Superior temporal gyrus (tissue), 1 donor: ENCODE results near the gene ALPP.
"Not testable (repeated sequence)": the region's sequence is repeated elsewhere in the genome, so short reads cannot be mapped to it uniquely, and the experiment has no call there.

ENCODE experiments used
- DNase-seq: peaks from one replicate; pipeline ENCODE4 v3.0.0-alpha.2; 2016; ENCODE audit errors: extremely low spot score

ALPP gene

DNA sequence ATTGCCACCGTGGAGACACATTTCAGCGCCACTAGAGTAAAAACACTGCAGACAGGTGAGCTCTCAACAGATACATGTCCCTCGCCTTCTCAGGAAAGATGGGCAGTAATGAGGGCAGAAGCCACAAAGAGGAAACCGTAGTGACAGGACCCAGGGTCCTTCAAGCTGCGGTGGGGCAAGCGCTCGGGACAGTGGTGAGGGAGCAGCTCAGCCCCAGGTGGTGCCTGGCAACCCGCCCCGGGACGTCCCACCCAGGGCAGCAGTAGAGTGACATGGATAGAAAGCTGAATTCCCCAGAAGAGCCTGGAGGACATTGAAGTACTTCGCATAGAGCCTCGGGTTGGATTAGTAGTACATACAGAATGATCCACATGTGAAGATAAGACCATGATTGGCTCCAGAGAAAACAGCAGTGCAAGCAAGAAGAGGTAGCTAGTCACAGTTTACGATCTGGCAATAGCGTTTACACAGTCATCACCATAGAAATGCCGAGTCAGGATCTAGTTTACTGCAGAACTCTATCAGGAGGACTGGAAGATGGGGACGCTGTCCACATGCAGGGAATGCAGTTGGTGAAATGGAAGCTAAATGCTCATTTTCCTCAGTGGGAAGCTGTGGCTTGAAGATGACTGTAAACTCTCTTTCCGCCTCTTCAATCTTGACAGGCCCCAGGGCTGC, 37.4 kb upstream of the ALPP start:
- DNase-seq: no peak

DNA sequence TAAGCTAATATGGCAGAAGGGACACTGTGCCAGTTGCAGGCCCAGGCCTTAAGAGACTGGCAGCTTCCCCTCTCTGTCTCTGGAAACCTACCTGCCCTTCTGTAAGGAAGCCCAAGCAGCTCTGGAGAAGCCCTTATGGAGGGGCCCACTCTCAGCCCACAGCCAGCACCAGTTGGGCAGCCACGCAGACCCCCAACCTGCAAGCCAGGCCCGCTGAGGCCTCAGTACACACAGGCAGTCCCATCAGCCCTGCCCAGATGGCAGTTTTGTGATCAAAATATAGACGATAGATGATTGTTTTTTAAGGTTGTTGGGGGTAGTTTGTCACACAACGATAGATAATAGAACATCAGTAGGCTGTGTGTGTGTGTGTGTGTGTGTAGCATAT, 36.8 kb upstream of the ALPP start:
- no peak for DNase-seq

DNA sequence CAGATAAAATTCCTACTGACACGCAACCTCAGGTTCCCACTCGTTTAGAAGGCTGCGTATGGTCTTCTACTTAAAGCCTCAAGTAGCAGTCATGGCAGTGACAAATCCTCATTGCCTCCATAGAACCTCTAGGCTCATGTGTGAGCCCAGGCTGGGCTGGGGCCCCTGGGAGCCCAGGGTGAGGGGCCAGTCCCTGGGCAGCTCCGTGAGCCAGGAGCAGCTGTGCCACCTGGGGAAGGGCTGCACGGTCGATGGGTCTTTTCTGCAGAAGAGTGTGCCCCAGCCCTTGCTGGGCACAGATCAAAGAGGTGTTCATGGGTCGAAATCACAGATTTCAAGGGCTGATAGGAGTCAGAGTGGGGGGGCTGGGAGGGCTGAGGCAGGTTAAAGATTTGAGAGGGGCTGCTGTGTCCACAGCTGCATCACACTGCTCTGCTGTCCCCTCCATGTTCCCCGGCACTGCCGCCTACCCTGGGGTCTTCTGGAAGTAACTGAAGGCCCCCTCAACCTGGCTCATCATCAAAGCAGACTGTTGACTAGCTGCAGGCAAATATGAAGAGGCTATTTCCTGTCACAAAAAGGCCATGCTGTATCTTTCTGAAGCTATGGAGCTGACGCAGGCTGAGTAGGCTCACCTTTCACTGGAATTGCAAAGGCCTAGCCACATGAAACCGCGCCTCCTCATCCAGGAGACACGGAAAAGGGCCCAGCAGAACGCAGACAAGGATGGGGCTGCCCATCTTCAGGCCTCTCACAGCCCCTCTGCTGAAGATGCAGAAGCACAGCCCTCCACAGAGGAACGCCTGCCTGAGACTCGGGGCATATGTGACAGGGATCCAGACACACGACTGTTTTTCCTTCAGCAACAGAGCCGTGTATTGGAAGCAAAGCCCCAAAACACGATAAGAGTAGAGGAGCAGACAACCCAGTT, 35.7 kb upstream of the ALPP start:
- no peak for DNase-seq

DNA sequence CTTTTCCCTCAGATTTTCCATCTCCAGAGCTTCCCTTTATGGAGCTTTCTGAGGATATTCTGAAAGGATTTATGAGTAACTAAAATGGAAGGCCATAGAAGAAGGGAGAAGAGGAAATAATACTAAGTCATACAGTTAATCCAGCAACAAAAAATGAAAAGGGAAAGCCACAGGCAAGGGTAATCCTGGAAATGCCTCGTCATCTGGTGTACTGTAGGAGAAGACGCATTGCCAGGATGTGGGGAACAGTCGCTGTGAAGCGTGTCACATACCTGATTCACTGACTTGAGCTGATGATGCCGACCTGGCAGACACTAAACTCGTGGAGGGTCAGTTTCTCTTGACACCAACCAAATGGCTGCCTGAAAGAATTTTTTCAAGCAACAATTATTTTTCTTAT, 34.7 kb upstream of the ALPP start:
- no peak for DNase-seq

DNA sequence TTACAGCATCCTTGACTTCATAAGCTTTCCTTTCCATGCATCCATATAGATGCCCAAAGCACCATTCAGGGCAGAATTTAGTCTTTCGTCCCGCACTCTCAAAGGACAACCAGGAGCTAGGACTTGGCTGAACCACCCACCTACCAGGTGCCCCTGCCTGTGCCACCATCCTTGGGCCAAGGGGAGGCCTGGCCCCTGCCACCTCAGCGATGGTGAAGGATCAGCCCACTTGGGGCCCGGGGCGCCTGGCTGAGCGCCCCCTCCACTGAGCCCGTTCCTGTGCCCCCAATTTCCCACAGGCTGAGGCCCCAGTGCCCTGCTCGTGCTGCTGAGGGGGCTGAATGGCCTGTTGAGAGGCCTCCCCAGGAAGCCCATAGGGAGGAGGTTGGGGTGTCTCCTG, 33.3 kb upstream of the ALPP start:
- DNase-seq: no peak

DNA sequence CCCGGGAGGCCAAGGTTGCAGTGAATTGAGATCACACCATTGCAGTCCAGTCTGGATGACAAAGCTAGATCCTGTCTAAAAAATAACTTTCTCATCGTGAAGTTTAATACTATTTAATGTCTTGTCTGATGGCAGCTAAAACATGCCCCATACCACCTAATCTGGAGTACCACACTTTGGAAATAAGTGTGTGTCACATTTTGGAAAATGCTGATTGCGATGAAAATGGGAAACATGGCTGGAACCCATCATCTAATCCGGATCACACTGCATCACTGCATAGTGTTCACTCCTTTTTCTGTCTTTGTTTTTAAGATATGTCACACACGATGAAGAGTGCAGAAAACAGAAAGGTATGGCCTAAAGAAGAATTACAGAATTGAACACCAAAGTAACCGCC, 31.2 kb upstream of the ALPP start:
- no peak for DNase-seq

DNA sequence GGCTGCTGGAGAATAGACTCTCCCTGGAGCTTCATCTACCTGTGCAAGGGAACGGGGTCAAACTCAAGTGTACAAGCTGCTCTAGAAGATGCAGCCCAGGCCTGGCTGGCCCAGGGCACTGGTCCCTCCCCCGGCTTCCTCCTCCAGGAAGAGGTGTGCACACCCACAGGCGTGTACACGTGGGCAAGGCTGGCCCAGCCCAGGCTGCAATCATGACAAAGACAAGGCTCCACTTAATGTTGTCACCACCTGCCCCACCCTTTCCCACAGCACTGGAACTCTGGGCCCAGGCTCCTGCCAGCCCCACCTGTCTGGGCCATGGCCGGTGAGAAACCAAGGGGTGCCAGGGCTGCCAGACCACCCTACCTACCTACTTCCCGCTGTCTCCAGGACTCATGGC, 29.6 kb upstream of the ALPP start:
- DNase-seq: no peak

DNA sequence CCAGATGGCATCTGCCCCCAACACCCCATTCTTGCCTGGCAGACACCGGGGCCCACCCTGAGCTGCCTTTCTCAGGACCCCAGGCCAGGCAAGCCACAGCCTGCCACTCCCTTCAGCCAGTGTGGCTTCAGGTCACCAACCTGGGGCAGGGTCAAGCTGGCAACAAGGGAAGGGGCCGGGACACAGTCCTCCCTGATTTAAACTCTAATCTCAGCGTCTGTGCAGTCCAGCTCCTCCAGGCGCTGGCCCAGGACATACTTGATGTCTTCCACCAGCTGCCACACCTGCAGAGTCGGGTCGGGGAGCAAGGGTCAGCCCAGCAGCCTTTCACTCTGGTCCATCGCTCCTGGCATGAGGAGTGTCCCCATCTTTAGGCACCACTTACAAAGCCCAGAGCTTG, 29.0 kb upstream of the ALPP start:
- DNase-seq: no peak

DNA sequence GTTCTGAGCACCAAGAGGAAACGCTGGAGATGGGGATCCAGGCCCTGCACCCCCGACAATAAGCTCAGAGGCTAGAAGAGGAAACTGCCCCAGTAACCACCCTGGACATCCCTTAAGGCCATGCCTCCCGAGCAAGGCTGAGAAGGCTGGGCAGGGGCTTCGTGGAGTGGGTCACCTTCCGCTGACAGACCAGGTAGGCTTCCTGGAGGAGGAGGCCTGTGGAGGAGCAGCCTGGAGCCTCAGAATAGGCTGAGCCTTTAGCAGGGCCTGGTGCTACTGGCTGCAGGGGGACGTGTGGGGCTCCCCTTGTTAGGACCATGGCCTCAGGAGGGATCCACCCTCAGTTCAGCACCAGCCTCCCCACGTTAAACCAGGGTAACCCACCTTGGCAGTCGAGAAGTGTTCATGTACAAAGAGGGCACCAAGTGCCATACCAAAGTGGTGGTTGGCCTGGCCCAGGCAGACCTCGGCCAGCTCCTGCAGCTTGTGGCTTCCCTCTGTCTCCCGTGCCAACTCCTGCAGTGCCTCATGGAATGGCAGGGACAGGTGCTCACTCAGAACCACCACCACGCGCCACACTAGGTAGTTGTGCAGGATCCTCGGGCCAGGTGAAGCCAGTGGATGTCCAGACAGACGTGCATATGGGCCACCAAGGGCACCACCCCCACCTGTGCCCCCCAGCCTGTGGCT, 28.5 kb upstream of the ALPP start:
- no peak for DNase-seq

DNA sequence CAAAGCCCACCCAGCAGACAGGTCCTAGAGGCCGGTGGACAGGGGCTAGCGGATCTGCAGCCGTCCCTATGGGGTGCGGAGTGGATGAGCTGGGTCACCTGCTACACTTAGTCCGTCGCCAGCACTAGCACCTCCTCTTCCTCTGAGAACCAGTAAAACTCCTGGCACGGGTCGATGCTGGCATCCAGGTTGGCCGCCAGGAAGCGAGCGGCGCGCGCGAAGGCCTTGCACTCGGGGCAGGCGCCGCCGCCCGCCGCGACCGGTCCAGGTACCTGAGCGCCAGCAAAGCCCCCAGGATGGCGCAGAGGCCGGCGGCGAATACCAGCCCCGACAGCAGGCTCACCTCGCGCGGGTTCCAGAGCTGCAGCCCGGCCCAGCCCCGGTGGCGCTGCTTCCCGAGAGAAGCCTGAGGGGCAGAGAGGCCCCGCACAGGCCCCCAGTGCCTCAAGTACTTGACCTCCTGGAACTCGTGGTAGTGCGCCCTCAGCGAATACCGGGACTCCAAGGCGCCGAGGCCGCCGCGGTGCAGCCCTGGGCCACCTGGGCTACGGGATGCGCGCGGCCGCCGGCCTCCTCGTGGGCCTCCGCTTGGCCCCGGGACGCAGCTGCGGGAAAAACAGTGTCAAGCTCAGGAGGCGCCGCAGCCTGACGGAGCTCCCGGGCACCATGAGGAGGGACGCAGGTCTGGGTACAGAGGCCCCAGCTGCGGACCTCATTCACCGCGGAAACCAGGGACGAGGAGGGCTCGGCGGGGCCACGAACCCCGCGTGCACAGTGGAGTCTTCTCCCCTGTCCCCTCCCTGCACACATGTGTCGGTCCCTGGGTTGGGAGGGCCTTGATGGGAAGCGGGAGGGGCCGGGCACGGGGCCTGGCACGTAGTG, 27.5 kb upstream of the ALPP start:
- DNase-seq: no peak

DNA sequence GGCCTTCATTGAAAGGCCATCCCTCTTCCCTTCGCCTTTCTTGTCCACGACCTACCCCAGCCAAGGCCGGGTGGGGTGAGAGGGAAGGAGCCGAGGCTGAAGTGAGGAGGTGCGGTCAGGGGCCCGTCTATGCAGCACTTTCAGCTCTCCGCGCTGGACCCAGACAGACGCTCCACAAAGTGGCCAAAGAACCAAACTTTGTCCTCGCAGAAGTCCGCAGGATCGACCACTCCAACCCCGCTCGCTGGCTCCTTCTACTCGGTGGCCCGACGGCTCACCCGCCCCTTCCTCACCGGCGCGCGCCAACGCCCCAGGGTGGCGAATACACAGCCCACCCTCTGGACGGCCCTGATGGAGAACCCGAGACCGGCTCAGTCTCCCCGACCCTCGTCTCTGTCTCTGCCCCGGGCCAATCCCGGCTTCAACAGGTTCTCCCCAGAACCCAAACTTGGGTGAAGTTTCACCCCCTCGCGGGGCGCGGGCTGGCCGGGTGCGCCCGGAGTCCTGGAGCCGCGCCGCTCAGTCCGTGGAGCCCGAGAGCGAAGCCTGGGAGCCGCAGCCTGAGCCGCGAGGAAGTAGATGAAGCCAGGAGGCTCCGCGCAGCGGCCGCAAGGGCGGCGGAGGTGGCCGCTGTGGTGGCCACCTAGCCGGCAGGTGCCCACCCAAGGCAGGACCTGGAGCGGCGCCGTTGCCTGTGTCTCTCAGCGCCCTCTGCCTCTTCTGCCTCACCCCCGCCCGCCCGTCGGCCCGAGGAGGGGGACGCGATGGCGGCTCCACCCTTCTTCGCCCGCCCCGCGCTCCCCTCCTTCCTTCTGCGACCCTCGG, 26.7 kb upstream of the ALPP start:
- no peak for DNase-seq

DNA sequence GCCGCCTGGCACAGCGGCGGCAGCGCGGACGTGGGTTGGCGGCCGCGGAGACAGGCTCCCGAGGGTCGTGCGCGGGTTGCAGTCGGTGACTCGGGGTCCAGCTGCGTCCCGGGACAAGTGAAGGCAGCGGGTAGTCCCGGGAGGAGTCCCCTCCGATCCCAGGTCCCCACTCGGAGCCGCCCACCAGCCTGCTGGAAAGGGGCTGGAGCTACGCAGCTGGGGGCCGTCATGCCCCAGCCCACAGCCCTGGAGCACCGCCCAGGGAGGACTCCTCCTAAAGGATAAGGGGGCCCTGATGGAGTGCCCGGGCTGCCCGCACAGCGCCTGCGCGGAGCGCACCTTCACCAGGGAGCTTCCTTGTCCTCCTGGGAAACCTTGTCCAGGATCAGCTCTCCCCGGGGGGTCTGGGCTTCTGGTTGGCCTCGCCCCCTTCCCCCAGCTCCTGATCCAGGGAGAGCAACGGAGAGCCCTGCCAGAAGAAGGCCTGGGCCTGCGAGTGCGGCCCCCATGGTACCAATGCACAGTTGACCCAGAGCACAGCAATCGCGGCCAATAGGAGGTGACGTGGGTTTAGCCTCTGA, 25.9 kb upstream of the ALPP start:
- DNase-seq: no peak

DNA sequence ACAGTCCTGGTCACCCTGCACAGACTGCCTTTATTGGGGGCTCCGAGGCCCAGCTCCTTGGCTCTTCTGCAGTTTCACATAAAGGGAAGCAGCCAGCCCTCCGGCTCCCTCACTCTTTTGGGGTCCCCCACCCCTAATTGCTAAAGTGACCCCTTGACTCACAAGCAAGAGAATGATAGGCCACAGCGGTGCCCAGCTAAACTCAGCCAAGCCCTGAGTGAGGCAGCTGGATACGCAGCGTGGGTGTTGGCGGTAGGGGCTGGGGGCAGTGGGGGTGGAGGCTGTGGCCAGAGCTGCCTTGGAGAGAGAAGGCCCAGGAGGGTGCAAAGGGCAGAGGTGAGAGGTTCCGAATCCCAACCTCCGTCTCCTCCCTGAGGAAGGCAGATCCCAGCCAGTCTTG, 25.5 kb upstream of the ALPP start:
- no peak for DNase-seq

DNA sequence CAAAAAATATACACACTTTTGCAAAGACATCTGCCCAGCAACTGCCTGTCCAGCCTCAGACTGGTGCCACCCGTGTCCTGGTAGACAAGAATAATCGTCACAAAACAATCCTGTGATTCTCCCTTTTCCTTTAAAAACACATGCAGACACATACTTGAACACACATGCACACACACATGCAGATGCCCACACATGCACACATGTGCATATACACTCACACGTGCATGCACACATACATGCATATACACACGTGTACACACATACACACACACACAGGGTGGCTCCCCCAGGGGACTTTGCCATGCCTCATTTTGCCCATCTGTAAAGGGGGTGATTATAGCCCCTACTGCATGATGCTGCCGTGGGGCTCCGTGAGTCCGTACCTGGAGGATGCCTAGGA, 24.9 kb upstream of the ALPP start:
- no peak for DNase-seq

DNA sequence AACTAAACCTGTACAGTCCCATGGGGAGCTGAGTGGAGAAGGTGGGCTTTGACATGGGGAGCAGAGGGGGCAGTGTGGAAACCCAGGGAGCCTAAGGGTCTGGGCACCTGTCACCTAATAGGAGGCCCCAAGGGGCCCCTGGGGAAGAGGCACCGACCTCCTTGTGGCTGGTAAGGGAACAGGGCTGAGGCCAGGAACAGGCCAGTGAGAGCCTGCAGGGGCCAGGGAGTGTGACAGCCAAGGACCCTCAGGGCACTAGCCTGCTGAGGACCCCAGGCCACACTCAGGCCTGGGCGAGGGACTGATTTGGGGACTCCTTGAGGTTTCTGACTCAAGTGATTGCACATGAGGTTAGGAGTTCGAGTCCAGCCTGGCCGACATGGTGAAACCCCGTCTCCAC, 24.5 kb upstream of the ALPP start:
- no peak for DNase-seq

DNA sequence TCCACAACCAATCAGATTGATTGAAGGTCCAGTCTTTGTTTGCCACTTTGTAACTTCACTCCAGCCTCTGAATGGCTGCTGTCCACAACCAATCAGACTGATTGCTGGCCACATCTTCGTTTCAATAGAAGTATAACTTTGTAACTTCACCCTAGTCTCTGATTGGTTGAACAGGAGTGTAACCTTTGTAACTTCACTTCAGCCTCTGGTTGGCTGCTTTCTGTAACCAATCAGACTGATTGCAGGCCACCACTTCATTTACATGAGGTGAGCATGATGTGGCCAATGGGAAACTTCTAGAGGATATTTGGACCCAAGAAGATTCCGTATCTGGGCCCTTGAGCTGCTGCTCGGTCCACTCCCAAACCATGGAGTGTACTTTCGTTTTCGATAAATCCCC, 16.9 kb upstream of the ALPP start:
- no peak for DNase-seq

DNA sequence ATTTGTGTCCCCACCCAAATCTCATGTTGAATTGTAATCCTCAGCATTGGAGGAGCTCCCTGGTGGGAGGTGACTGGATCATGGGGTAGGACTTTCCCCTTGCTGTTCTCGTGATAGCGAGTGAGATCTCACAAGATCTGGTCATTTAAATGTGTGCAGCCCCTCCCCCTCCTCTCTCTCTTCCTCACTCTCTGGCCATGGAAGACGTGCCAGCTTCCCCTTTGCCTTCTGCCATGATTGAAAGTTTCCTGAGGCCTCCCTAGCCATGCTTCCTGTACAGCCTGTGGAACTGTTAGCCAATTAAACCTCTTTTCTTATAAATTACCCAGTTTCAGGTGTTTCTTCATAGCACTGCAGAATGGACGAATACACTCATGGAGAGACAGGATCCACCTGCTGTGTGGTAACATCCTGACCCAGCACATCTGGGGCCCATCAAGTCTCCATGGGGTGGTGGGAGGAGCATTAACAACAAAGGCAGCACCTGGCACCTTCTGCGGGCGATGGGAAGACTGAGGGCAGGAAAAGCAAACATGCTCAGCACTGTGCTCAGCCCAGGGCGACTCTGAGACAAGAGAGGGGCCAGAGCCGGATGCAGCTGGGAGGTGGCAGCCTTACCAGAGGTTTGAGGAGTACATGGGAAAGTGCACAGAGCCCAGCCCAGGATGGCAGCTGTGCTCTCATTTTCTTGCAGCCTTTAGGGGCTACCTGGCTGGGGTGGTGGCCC, 16.2 kb upstream of the ALPP start:
- no peak for DNase-seq

DNA sequence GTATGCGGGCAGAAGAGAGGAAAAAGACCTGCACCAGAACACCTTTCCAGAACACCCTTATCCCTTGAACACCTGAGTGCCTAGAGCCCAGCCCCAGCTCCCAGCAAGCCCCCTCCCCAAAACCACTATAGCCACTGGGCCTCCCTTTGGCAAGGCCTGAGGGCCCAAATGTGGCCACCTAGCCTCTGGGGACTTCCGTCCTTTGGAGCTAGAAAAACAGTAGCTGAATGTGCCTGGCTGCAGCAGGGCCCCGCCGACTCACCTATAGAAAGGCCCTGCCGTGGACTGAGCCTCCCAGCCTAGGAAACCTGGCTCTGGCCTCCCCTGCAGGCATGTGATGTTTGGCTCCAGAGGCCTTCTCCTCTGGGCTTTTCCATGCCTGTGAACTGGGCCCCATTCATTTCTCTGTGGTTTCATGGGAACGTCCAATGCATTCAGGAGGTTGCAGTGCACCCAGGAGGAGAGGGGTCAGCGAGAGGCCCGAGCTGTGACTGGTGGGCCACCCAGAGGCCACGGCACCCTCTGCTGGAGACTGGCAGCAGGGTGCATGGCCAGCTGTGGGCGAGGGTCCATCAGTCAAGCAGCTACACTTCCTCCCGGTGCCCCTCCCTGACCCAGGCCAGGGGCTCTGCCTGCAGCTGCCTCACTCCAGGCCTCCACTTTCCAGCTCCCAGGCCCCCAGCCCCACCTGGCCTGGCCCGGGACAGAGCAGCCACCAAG, 15.3 kb upstream of the ALPP start:
- DNase-seq: not testable (repeated sequence)
